AG04450 (cell line): ENCODE measurements around the gene THRB. TPM values are rescaled to one million over a fixed set of nuclear protein-coding genes. Genes with fewer than 3 reads are reported as not detected.

ENCODE experiments used
- CTCF ChIA-PET: fragments of 300-600, 350-600 bp; formaldehyde crosslinking; extraction: SDS; loops from one replicate; lab custom pipeline; 2022; ENCODE audit warnings: antibody characterized with exemption, inconsistent platforms; lab: Charles Lee
- POLR2A ChIA-PET: fragments of 350-600 bp; formaldehyde crosslinking; extraction: SDS; loops from one replicate; lab custom pipeline; 2021; ENCODE audit warnings: antibody characterized with exemption, inconsistent platforms; lab: Yijun Ruan, JAX
- DNase-seq: peaks from one replicate; pipeline ENCODE4 v3.0.0-alpha.2; 2011; ENCODE audit warnings: low read depth, low spot score
- H3K27ac ChIP-seq: one replicate; pipeline ENCODE4 v1.5.1; 2012; ENCODE audit warnings: low read depth, low read length, control low read depth
- H3K27me3 ChIP-seq: one replicate; pipeline ENCODE4 v1.6.0; 2012; ENCODE audit warnings: low read length; ENCODE audit not compliant: control insufficient read depth, insufficient read depth
- H3K4me3 ChIP-seq: 2 replicates; pipeline ENCODE4 v1.5.1; 2011; ENCODE audit warnings: mild to moderate bottlenecking, low read depth, low read length, control low read depth
- H3K9me3 ChIP-seq: 2 replicates; pipeline ENCODE4 v1.5.1; 2012; ENCODE audit warnings: low read length; ENCODE audit not compliant: control insufficient read depth, insufficient read depth
- polyA plus RNA-seq: library from polyadenylated mRNA; depleted of rRNA; stranded (reverse); fragments of >200 nt; gene quantifications from 2 replicates; pipeline ENCODE4 v1.2.3, GENCODE V29; 2011
- TF ChIP-seq, protein P1 (sequence below): IDR thresholded peaks from 2 replicates; pipeline ENCODE4 v1.5.1; 2011; ENCODE audit warnings: low read depth, low read length, control low read depth, inconsistent platforms

The THRB gene
- polyA plus RNA-seq, 1 experiment, result 0.02 TPM

- DNase-seq, result no peak
- POLR2A ChIA-PET, result no interaction called here
- TF ChIP-seq, protein P1, sequence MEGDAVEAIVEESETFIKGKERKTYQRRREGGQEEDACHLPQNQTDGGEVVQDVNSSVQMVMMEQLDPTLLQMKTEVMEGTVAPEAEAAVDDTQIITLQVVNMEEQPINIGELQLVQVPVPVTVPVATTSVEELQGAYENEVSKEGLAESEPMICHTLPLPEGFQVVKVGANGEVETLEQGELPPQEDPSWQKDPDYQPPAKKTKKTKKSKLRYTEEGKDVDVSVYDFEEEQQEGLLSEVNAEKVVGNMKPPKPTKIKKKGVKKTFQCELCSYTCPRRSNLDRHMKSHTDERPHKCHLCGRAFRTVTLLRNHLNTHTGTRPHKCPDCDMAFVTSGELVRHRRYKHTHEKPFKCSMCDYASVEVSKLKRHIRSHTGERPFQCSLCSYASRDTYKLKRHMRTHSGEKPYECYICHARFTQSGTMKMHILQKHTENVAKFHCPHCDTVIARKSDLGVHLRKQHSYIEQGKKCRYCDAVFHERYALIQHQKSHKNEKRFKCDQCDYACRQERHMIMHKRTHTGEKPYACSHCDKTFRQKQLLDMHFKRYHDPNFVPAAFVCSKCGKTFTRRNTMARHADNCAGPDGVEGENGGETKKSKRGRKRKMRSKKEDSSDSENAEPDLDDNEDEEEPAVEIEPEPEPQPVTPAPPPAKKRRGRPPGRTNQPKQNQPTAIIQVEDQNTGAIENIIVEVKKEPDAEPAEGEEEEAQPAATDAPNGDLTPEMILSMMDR, result no peak
- no peaks in the 10 kb centered on the region for H3K9me3 ChIP-seq
- CTCF ChIA-PET, result no interaction called here
- no peak overlapping the region for H3K4me3 ChIP-seq
- no peaks in the 10 kb centered on the region for H3K27me3 ChIP-seq
- no peak overlapping the region for H3K27ac ChIP-seq
Observed at GRCh38 chr3:24310887-24311286, 183.8 kb downstream of the THRB start.

DNA sequence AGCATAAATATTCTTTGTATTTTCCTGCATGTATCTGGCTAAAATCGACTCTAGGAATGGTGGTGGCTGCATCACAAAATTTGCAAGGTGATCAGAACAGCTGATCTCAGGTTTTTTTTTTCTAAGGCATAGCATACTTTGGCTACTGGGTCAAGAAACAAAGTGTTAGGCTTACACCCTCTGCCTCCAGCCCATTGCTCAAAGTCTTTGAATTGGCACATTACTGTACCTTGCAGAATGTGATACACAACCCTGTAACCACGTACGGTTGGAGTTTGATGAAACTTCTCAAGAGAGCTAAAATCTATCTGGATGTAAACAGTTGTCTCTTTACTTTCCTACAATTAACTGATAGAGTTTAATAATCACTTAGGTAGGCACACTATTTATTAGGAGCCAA lies 188.1 kb downstream of the THRB start:
- Histone ChIP-seq H3K4me3 (no peak overlapping the region), H3K27me3 (no peaks in the 10 kb centered on the region), H3K9me3 (no peaks in the 10 kb centered on the region), H3K27ac (no peak overlapping the region)
- ChIA-PET CTCF (no interaction called here), POLR2A (no interaction called here)
- DNase-seq, result no peak
- TF ChIP-seq, protein P1, result no peak

DNA sequence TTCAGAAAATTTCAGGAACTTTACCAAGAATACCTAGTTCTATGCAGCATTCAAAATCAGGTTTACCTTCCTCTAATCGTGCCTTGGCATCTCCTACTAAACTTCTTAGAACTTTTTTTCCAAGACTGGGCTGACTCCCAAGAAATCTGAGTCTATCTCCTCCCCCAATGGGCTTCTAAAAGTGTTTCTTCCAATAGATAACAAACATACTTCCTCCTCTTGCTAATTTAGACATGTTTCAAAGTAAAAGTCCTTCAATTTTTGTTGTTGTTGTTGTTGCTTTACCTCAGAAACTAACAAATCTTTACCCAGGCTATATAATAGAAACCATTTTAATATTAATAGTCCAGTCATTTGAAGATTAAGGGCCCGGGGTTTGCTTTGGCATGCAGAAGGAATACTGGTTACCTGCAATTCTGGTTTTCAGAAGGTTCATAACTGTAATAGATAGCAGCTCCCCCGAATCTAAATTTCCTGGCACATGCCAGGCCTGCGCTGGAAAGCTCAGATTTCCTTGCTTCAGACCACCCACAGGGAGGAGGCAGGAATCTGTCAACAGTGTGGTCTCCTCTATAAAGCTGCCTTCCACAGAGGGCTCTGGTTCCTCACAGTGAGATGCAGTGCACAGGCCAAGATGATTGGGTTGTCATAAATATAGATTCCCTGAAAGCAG lies 188.7 kb downstream of the THRB start:
- TF ChIP-seq, protein P1, result no peak
- ChIA-PET POLR2A (no interaction called here), CTCF (no interaction called here)
- no peaks in the 10 kb centered on the region for H3K9me3 ChIP-seq
- no peak for DNase-seq
- no peak overlapping the region for H3K27ac ChIP-seq
- no peaks in the 10 kb centered on the region for H3K27me3 ChIP-seq
- no peak overlapping the region for H3K4me3 ChIP-seq

DNA sequence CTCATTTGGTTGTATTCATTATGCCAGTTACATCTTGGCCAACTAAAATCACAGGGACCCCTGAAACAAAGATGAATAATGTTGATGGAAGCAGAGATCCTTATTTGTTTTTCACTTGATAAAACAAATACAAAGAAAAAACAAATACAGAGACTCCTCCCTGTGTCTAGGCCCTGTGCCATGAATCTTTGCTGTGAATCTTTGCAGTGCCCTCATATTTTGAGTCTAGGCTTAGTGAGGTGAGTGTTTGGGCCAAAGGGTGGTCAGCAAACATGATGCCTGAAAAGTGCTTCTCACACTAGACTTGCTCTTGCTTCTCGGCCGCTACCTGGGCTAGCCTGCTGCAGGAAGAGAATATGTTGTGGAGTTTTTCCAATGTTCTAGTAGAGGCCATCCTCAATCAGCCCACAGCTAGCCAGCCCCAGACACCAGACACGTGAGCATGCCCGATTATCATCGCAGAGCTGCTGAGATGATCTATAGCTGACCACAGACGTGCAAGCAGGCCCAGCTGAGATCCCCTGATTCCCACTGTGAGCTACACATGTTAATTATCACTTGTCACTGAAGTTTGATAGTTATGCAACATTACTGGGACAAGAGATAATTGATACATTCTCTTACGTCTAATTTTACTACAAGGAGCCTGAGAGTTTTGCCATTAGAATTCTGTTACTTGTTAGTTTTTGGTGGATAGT lies 191.4 kb downstream of the THRB start:
- POLR2A ChIA-PET, result no interaction called here
- H3K27ac ChIP-seq, result no peak overlapping the region
- no peak overlapping the region for H3K4me3 ChIP-seq
- TF ChIP-seq, protein P1, result no peak
- no peaks in the 10 kb centered on the region for H3K27me3 ChIP-seq
- CTCF ChIA-PET, result no interaction called here
- no peak for DNase-seq
- no peaks in the 10 kb centered on the region for H3K9me3 ChIP-seq

DNA sequence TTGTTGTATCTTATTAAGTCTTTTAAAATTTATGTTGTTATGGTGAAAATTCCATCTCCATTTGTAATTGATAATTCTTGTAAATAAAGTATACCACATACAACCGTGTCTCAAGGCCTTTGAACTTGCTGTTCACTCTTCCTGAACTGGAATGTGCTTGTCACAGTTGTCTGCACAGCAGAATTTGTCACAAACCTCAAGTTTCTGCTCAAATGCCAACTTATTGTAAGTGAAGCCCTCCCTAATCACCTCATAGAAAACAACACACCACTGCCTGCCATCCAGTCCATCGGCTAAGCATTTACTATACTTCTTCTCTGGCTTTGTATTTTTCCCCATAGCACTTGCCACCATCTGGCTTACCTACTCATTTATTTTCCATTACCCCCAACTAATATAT lies 192.3 kb downstream of the THRB start:
- DNase-seq, result no peak
- no peak overlapping the region for H3K4me3 ChIP-seq
- TF ChIP-seq, protein P1, result no peak
- no peak overlapping the region for H3K27ac ChIP-seq
- no peaks in the 10 kb centered on the region for H3K9me3 ChIP-seq
- POLR2A ChIA-PET, result no interaction called here
- CTCF ChIA-PET, result no interaction called here
- H3K27me3 ChIP-seq, result no peaks in the 10 kb centered on the region
